OCI-LY7 (cell line): ENCODE data around the gene BTRC. TPM values are rescaled to one million over a fixed set of nuclear protein-coding genes. Genes with fewer than 3 reads are reported as not detected.

Source experiments
- BruUV-seq: library from RNA; stranded (reverse); fragments of 400-500 nt; replicated peaks from 2 replicates; lab custom pipeline; 2021; lab: Mats Ljungman, UMichigan
- CTCF ChIA-PET: fragments of 300-600 bp; sonication (Branson Sonifier 250); formaldehyde crosslinking; loops from one replicate; lab custom pipeline; 2022; ENCODE audit warnings: antibody characterized with exemption; ENCODE audit not compliant: unreplicated experiment; lab: Charles Lee
- POLR2A ChIA-PET: fragments of 300-600 bp; sonication (Branson Sonifier 250); formaldehyde crosslinking; loops from one replicate; lab custom pipeline; 2022; ENCODE audit warnings: antibody characterized with exemption; lab: Charles Lee
- DNase-seq: peaks from one replicate; pipeline ENCODE4 v3.0.0-alpha.2; 2015; ENCODE audit warnings: low spot score
- H2AFZ ChIP-seq: fragments of 200-600 bp; sonication (generic), shearing (Covaris generic); 2 replicates; pipeline ENCODE4 v1.6.1; 2014; ENCODE audit warnings: mild to moderate bottlenecking, antibody characterized with exemption, low read length, moderate library complexity
- H3K27ac ChIP-seq: fragments of 200-600 bp; sonication (generic); 2 replicates; pipeline ENCODE4 v1.5.1; 2014; ENCODE audit warnings: mixed run types, low read depth, mild to moderate bottlenecking, moderate library complexity, low read length, inconsistent platforms; ENCODE audit not compliant: poor library complexity, severe bottlenecking
- H3K36me3 ChIP-seq: fragments of 200-600 bp; sonication (generic); 2 replicates; pipeline ENCODE4 v1.6.1; 2014; ENCODE audit warnings: mild to moderate bottlenecking, antibody characterized with exemption, low read length, moderate library complexity, mixed read lengths; ENCODE audit not compliant: insufficient read depth
- H3K4me1 ChIP-seq: fragments of 200-600 bp; sonication (generic); 2 replicates; pipeline ENCODE4 v1.5.1; 2014; ENCODE audit warnings: mild to moderate bottlenecking, low read length; ENCODE audit not compliant: insufficient read depth, poor library complexity, severe bottlenecking
- H3K4me2 ChIP-seq: fragments of 200-600 bp; sonication (generic); 2 replicates; pipeline ENCODE4 v1.6.1; 2014; ENCODE audit warnings: mild to moderate bottlenecking, low read length
- H3K4me3 ChIP-seq: fragments of 200-600 bp; sonication (generic); 2 replicates; pipeline ENCODE4 v1.5.1; 2014; ENCODE audit warnings: mild to moderate bottlenecking, low read depth, low read length; ENCODE audit not compliant: poor library complexity, severe bottlenecking
- H3K79me2 ChIP-seq: fragments of 200-600 bp; sonication (generic); 2 replicates; pipeline ENCODE4 v1.6.1; 2016; ENCODE audit warnings: low read depth, mild to moderate bottlenecking, low read length, moderate library complexity, mixed read lengths; ENCODE audit not compliant: insufficient read depth
- H3K9me2 ChIP-seq: fragments of 200-600 bp; sonication (generic); 2 replicates; pipeline ENCODE4 v1.6.1; 2016; ENCODE audit warnings: mild to moderate bottlenecking, low read length, mixed read lengths; ENCODE audit not compliant: insufficient read depth
- H3K9me3 ChIP-seq: fragments of 200-600 bp; sonication (generic); 2 replicates; pipeline ENCODE4 v1.6.1; 2014; ENCODE audit warnings: mild to moderate bottlenecking, mixed run types, low read length, mixed read lengths
- H4K20me1 ChIP-seq: fragments of 200-600 bp; sonication (generic); 2 replicates; pipeline ENCODE4 v1.6.1; 2014; ENCODE audit warnings: mild to moderate bottlenecking, antibody characterized with exemption, low read length, moderate library complexity, mixed read lengths; ENCODE audit not compliant: insufficient read depth
- EZH2phosphoT487 ChIP-seq: fragments of 200-600 bp; sonication (generic); IDR thresholded peaks from 2 replicates; pipeline ENCODE4 v1.6.1; 2018; ENCODE audit warnings: low read depth, borderline replicate concordance, mild to moderate bottlenecking, mixed run types, antibody characterized with exemption, low read length, moderate library complexity, mixed read lengths
- intact Hi-C: fragments of 100-400 bp; cut with micrococcal nuclease; formaldehyde crosslinking; loops from one replicate; pipeline ENCODE4 v1.10.0; 2022; ENCODE audit not compliant: unreplicated experiment
- total RNA-seq, 2 experiments: library from RNA; depleted of rRNA in 1 of 2; stranded (reverse); fragments of >200 nt in 1 of 2; shearing (Covaris generic) in 1 of 2; gene quantifications; 2 replicates each; pipeline ENCODE4 v1.2.3, GENCODE V29; 2014 to 2022
- TF ChIP-seq, protein P1 (sequence below): fragments of 200-600 bp; sonication (generic); conservative IDR thresholded peaks from 2 replicates; pipeline ENCODE4 v1.5.1; 2014; ENCODE audit warnings: mild to moderate bottlenecking, antibody characterized with exemption, low read length, moderate library complexity, mixed read lengths

Gene BTRC
- total RNA-seq, 2 experiments from 2014 or later = 6.1 to 17.8 TPM

DNA sequence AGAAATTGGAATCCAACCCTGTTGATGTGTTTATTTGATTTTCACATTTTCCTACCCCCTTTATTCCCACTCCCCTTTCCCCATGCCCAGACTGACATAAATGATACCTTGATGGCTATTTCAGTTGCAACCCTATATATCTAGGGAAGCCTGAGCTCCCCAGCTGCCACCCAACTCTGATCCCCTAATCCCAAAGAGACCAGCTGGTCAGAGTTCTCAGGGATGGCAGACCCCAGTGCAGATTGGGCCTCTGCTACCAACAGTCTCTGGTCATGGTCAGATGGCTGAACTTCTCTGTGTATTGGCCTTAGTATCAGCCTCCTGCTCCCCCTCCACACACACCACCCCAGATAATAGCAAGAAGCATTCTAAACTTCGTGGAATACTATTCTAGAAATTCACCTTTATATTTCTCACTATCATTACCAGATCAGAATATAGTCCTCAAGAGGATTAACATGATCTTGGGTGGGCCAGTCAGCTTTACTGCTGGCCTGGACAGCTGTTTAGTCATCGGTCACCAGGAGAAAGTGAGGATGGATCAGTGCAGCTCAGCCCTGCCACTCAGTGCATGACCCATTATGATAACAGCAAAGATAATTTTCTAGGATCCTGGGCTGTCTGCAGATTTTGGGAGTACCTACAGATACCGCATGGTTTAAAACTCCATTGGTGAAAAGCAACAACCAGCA is 24.5 kb upstream of the BTRC start:
- Histone ChIP-seq H2AFZ (no peak overlapping the region), H3K9me3 (0 out of 2 replicates have a peak, but pooled peaks cover 7% of the 10 kb centered on the region), H3K4me3 (no peak overlapping the region), H3K4me1 (no peaks in the 10 kb centered on the region), H3K4me2 (no peak overlapping the region), H3K27ac (no peak overlapping the region), H3K36me3 (no peaks in the 10 kb centered on the region), H3K9me2 (no peaks in the 10 kb centered on the region), H4K20me1 (no peaks in the 10 kb centered on the region), H3K79me2 (no peaks in the 10 kb centered on the region)
- intact Hi-C loops = no loop called here
- no peak for TF ChIP-seq EZH2phosphoT487
- TF ChIP-seq, protein P1, sequence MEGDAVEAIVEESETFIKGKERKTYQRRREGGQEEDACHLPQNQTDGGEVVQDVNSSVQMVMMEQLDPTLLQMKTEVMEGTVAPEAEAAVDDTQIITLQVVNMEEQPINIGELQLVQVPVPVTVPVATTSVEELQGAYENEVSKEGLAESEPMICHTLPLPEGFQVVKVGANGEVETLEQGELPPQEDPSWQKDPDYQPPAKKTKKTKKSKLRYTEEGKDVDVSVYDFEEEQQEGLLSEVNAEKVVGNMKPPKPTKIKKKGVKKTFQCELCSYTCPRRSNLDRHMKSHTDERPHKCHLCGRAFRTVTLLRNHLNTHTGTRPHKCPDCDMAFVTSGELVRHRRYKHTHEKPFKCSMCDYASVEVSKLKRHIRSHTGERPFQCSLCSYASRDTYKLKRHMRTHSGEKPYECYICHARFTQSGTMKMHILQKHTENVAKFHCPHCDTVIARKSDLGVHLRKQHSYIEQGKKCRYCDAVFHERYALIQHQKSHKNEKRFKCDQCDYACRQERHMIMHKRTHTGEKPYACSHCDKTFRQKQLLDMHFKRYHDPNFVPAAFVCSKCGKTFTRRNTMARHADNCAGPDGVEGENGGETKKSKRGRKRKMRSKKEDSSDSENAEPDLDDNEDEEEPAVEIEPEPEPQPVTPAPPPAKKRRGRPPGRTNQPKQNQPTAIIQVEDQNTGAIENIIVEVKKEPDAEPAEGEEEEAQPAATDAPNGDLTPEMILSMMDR = no peak
- BruUV-seq = no TSS peak
- no peak for DNase-seq
- ChIA-PET CTCF (no interaction called here), POLR2A (no interaction called here)

DNA sequence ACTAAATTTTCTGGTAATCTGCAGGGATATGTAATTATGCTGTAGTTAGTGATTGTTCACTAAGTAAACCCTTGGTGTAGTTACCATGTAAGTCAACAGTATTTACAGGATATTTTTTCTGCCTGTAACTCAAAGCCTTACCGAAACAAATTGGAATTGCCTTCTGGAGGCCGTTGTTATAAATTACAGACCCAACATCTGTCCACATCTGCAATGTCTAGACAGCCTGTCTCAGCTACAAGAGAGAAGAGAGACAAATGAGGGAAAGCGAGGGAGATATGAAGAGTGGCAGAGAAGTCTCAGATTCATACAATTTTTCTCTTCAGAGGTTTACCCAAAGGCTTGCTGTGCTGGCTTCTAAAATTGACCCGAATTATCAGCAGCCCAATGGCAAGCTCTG is 23.7 kb upstream of the BTRC start:
- H3K9me2 ChIP-seq = no peaks in the 10 kb centered on the region
- H3K4me1 ChIP-seq = no peaks in the 10 kb centered on the region
- 0 out of 2 replicates have a peak, but pooled peaks cover 7% of the 10 kb centered on the region for H3K9me3 ChIP-seq
- BruUV-seq = no TSS peak
- no peaks in the 10 kb centered on the region for H3K36me3 ChIP-seq
- no peak overlapping the region for H3K4me2 ChIP-seq
- ChIA-PET CTCF (no interaction called here), POLR2A (no interaction called here)
- H4K20me1 ChIP-seq = no peaks in the 10 kb centered on the region
- intact Hi-C loops = no loop called here
- H3K27ac ChIP-seq = no peak overlapping the region
- TF ChIP-seq EZH2phosphoT487 = no peak
- TF ChIP-seq, protein P1 = no peak
- no peak for DNase-seq
- no peak overlapping the region for H2AFZ ChIP-seq
- no peaks in the 10 kb centered on the region for H3K79me2 ChIP-seq
- H3K4me3 ChIP-seq = no peak overlapping the region

DNA sequence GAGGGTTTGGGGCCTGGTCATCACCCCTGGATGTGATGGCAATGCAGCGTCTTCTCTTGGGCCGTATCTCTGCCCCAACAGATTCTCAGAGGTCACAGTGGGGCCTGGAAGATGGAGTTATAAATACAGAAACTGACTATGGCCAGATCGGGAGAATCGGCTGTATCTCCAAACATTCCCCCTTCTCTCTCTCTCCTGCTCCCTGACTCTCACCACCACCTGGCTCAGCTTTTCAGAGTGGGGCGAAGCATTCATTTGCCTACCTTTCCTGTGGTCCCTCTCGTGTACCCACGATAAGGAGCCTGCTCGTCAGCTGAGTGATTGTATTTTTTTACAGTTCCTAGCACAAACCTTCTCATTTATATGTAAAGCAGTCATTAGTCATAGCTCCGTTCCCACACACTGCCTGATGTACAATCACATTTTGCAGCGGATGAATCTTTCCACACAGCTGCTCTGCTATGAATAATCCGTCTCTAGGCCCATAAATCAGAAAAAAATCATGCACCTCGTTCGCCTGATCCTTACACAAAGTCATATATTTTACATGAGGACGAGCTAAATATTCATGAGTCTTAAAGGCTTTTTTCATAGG is 23.2 kb upstream of the BTRC start:
- POLR2A ChIA-PET = interaction anchor here (0.7 kb wide), 2 partner anchors 22 to 56 kb away, joined by 3 to 4 read pairs; no protein-coding TSS in a partner anchor
- Histone ChIP-seq H3K36me3 (no peaks in the 10 kb centered on the region), H3K79me2 (no peaks in the 10 kb centered on the region), H3K4me1 (no peaks in the 10 kb centered on the region), H3K9me2 (no peaks in the 10 kb centered on the region), H3K4me2 (no peak overlapping the region), H2AFZ (no peak overlapping the region), H3K9me3 (0 out of 2 replicates have a peak, but pooled peaks cover 7% of the 10 kb centered on the region), H3K27ac (no peak overlapping the region), H4K20me1 (no peaks in the 10 kb centered on the region), H3K4me3 (no peak overlapping the region)
- TF ChIP-seq, protein P1 = no peak
- no peak for TF ChIP-seq EZH2phosphoT487
- no peak for DNase-seq
- intact Hi-C loops = no loop called here
- no TSS peak for BruUV-seq
- CTCF ChIA-PET = no interaction called here
